Neural cell (in vitro differentiated cells): ENCODE results near the gene BRINP1.

Experiments
- CTCF ChIP-seq: fragments of 450-650 bp; IDR thresholded peaks from 2 replicates; pipeline ENCODE4 v1.5.1; 2014; ENCODE audit warnings: antibody characterized with exemption, mild to moderate bottlenecking, moderate library complexity; ENCODE audit not compliant: poor library complexity, severe bottlenecking
- EP300 ChIP-seq: fragments of 450-650 bp; conservative IDR thresholded peaks from 2 replicates; pipeline ENCODE4 v1.6.1; 2014; ENCODE audit warnings: antibody characterized with exemption, mild to moderate bottlenecking, moderate library complexity; ENCODE audit not compliant: poor library complexity, severe bottlenecking
- EZH2 ChIP-seq: fragments of 200-600, 300-800 bp; shearing (Covaris generic), sonication (generic); IDR thresholded peaks from 2 replicates; pipeline ENCODE4 v1.6.1; 2014; ENCODE audit warnings: antibody characterized with exemption, low read length, borderline replicate concordance, mild to moderate bottlenecking; ENCODE audit not compliant: insufficient read depth, poor library complexity, severe bottlenecking
- MXI1 ChIP-seq: fragments of 450-650 bp; conservative IDR thresholded peaks from 2 replicates; pipeline ENCODE4 v1.6.1; 2014; ENCODE audit warnings: antibody characterized with exemption, mild to moderate bottlenecking; ENCODE audit not compliant: poor library complexity, severe bottlenecking
- POLR2AphosphoS5 ChIP-seq: IDR thresholded peaks from 2 replicates; pipeline ENCODE4 v1.6.1; 2012
- RAD21 ChIP-seq: fragments of 450-650 bp; conservative IDR thresholded peaks from 2 replicates; pipeline ENCODE4 v1.6.1; 2014; ENCODE audit warnings: antibody characterized with exemption, mild to moderate bottlenecking, moderate library complexity
- REST ChIP-seq: IDR thresholded peaks from 2 replicates; pipeline ENCODE4 v1.6.1; 2012; ENCODE audit warnings: borderline replicate concordance
- SMC3 ChIP-seq: fragments of 450-650 bp; conservative IDR thresholded peaks from 2 replicates; pipeline ENCODE4 v1.6.1; 2014; ENCODE audit warnings: antibody characterized with exemption, mild to moderate bottlenecking, moderate library complexity; ENCODE audit not compliant: poor library complexity
- TAF1 ChIP-seq: IDR thresholded peaks from 2 replicates; pipeline ENCODE4 v1.6.1; 2012; ENCODE audit warnings: low read depth

- TF ChIP-seq CTCF (no peak), POLR2AphosphoS5 (no peak), REST (no peak), RAD21 (no peak), MXI1 (no peak), TAF1 (no peak), EZH2 (no peak), SMC3 (no peak), EP300 (no peak)
These were observed 95.1 kb downstream of the BRINP1 start for GRCh38 chr9:119273984-119274665.
